IMR-90 (cell line): ENCODE results near the gene EHBP1. TPM values are rescaled to one million over a fixed set of nuclear protein-coding genes. Genes with fewer than 3 reads are reported as not detected.

Source experiments
- ATAC-seq: fragments of 200-7000 bp; cut with Tn5 transposase; 2 replicates; pipeline ENCODE4 v1.9.1; 2020; ENCODE audit warnings: low read depth, mild to moderate bottlenecking, moderate library complexity
- BruUV-seq: library from RNA; stranded (reverse); fragments of 400-500 nt; replicated peaks from 2 replicates; lab custom pipeline; 2021; lab: Mats Ljungman, UMichigan
- CTCF ChIA-PET: fragments of 300-600 bp; formaldehyde crosslinking; extraction: SDS; loops from one replicate; lab custom pipeline; 2021; ENCODE audit warnings: antibody characterized with exemption; lab: Yijun Ruan, JAX
- POLR2A ChIA-PET: fragments of 300-600 bp; sonication (Branson Sonifier 250); formaldehyde crosslinking; loops from one replicate; lab custom pipeline; 2022; ENCODE audit warnings: antibody characterized with exemption; ENCODE audit not compliant: unreplicated experiment; lab: Charles Lee
- DNase-seq: peaks from one replicate; pipeline ENCODE4 v3.0.0; 2013
- H2AFZ ChIP-seq: replicated peaks from 2 replicates; pipeline ENCODE3; 2013; ENCODE audit warnings: low read length, mild to moderate bottlenecking; ENCODE audit not compliant: poor library complexity
- H2AK5ac ChIP-seq: 2 replicates; pipeline ENCODE4 v1.6.1; 2013; ENCODE audit warnings: low read depth, low read length, inconsistent platforms
- H2AK9ac ChIP-seq: replicated peaks from 2 replicates; pipeline ENCODE3; 2013; ENCODE audit warnings: mild to moderate bottlenecking, low read depth, low read length, moderate library complexity; ENCODE audit not compliant: poor library complexity
- H2BK120ac ChIP-seq: 2 replicates; pipeline ENCODE4 v1.6.1; 2013; ENCODE audit warnings: low read depth, low read length, inconsistent platforms
- H2BK15ac ChIP-seq: 3 replicates; pipeline ENCODE4 v1.6.1; 2013; ENCODE audit warnings: low read depth, low read length, inconsistent platforms
- H2BK20ac ChIP-seq: 2 replicates; pipeline ENCODE4 v1.6.1; 2013; ENCODE audit warnings: low read depth, mild to moderate bottlenecking, inconsistent platforms, low read length, moderate library complexity
- H2BK5ac ChIP-seq: 2 replicates; pipeline ENCODE4 v1.6.1; 2013; ENCODE audit warnings: mild to moderate bottlenecking, low read depth, low read length, inconsistent platforms; ENCODE audit not compliant: poor library complexity, severe bottlenecking
- H3K14ac ChIP-seq: replicated peaks from 2 replicates; pipeline ENCODE4 v1.6.1; 2013; ENCODE audit warnings: low read depth, low read length, inconsistent platforms
- H3K18ac ChIP-seq: 2 replicates; pipeline ENCODE4 v1.6.1; 2013; ENCODE audit warnings: low read depth, low read length, control low read depth
- H3K23ac ChIP-seq: 2 replicates; pipeline ENCODE4 v1.6.1; 2013; ENCODE audit warnings: low read depth, low read length, inconsistent platforms
- H3K27ac ChIP-seq: 2 replicates; pipeline ENCODE4 v1.5.1; 2013; ENCODE audit warnings: mild to moderate bottlenecking, control low read depth, low read length; ENCODE audit not compliant: insufficient read depth
- H3K27me3 ChIP-seq: 2 replicates; pipeline ENCODE4 v1.6.1; 2013; ENCODE audit warnings: low read length; ENCODE audit not compliant: control insufficient read depth, insufficient read depth
- H3K36me3 ChIP-seq: 2 replicates; pipeline ENCODE4 v1.6.1; 2013; ENCODE audit warnings: low read length, mixed read lengths; ENCODE audit not compliant: control insufficient read depth, insufficient read depth
- H3K4ac ChIP-seq: 2 replicates; pipeline ENCODE4 v1.6.1; 2013; ENCODE audit warnings: low read depth, low read length, inconsistent platforms
- H3K4me1 ChIP-seq: 2 replicates; pipeline ENCODE4 v1.6.1; 2013; ENCODE audit warnings: low read length, mixed read lengths; ENCODE audit not compliant: control insufficient read depth, insufficient read depth
- H3K4me2 ChIP-seq: 2 replicates; pipeline ENCODE4 v1.6.1; 2013; ENCODE audit warnings: low read depth, mild to moderate bottlenecking, control low read depth, low read length, moderate library complexity
- H3K4me3 ChIP-seq: 2 replicates; pipeline ENCODE4 v1.5.1; 2013; ENCODE audit warnings: low read depth, mild to moderate bottlenecking, control low read depth, low read length, moderate library complexity; ENCODE audit not compliant: insufficient read depth
- H3K56ac ChIP-seq: 2 replicates; pipeline ENCODE4 v1.6.1; 2013; ENCODE audit warnings: low read length, inconsistent platforms; ENCODE audit not compliant: insufficient read depth; ENCODE audit errors: extremely low read depth
- H3K79me1 ChIP-seq, 2 experiments: 2 replicates each; pipeline ENCODE4 v1.6.1; 2013; ENCODE audit warnings: low read length in 2 of 2, inconsistent platforms in 1 of 2, low read depth in 1 of 2
- H3K9ac ChIP-seq: 2 replicates; pipeline ENCODE4 v1.6.1; 2013; ENCODE audit warnings: low read depth, low read length, control low read depth
- H3K9me1 ChIP-seq: 2 replicates; pipeline ENCODE4 v1.6.1; 2013; ENCODE audit warnings: low read length, inconsistent platforms; ENCODE audit not compliant: insufficient read depth
- H3K9me3 ChIP-seq: 2 replicates; pipeline ENCODE4 v1.6.1; 2013; ENCODE audit warnings: low read length; ENCODE audit not compliant: control insufficient read depth, insufficient read depth
- H4K20me1 ChIP-seq: 2 replicates; pipeline ENCODE4 v1.6.1; 2013; ENCODE audit warnings: low read length, inconsistent platforms; ENCODE audit not compliant: insufficient read depth
- H4K5ac ChIP-seq: 2 replicates; pipeline ENCODE4 v1.6.1; 2013; ENCODE audit warnings: mild to moderate bottlenecking, low read depth, low read length, control low read depth
- H4K8ac ChIP-seq, 2 experiments: 2 replicates each; pipeline ENCODE4 v1.6.1; 2013; ENCODE audit warnings: low read depth in 2 of 2, low read length in 2 of 2, control low read depth in 1 of 2, inconsistent platforms in 1 of 2
- H4K91ac ChIP-seq: 2 replicates; pipeline ENCODE4 v1.6.1; 2013; ENCODE audit warnings: low read depth, low read length, inconsistent platforms; ENCODE audit not compliant: insufficient read depth
- BHLHE40 ChIP-seq: fragments of 150-350 bp; IDR thresholded peaks from 2 replicates; pipeline ENCODE4 v1.6.1; 2016; ENCODE audit warnings: mild to moderate bottlenecking, low read depth, low read length
- CEBPB ChIP-seq: IDR thresholded peaks from 2 replicates; pipeline ENCODE4 v1.6.1; 2012; ENCODE audit warnings: low read depth, low read length, improper control_type of control experiment
- CHD1 ChIP-seq: IDR thresholded peaks from 2 replicates; pipeline ENCODE4 v1.6.1; 2012; ENCODE audit warnings: low read depth, low read length, improper control_type of control experiment
- CTCF ChIP-seq: conservative IDR thresholded peaks from 2 replicates; pipeline ENCODE4 v1.5.1; 2012; ENCODE audit warnings: mild to moderate bottlenecking, low read depth, low read length, improper control_type of control experiment
- FOS ChIP-seq: fragments of 150-350 bp; IDR thresholded peaks from 2 replicates; pipeline ENCODE4 v1.6.1; 2016; ENCODE audit warnings: low read depth, low read length
- MAFK ChIP-seq: IDR thresholded peaks from 2 replicates; pipeline ENCODE4 v1.6.1; 2012; ENCODE audit warnings: low read depth, low read length, improper control_type of control experiment
- MAZ ChIP-seq: IDR thresholded peaks from 2 replicates; pipeline ENCODE4 v1.6.1; 2012; ENCODE audit warnings: low read depth, mild to moderate bottlenecking, low read length, improper control_type of control experiment, moderate library complexity, borderline replicate concordance
- MXI1 ChIP-seq: IDR thresholded peaks from 2 replicates; pipeline ENCODE4 v1.6.1; 2012; ENCODE audit warnings: low read depth, mild to moderate bottlenecking, low read length, moderate library complexity, borderline replicate concordance
- NFE2L2 ChIP-seq: fragments of 150-350 bp; IDR thresholded peaks from 2 replicates; pipeline ENCODE4 v1.6.1; 2016; ENCODE audit warnings: low read depth, mild to moderate bottlenecking, low read length
- POLR2A ChIP-seq: IDR thresholded peaks from 2 replicates; pipeline ENCODE4 v1.6.1; 2012; ENCODE audit warnings: mild to moderate bottlenecking, low read depth, low read length
- RAD21 ChIP-seq: IDR thresholded peaks from 2 replicates; pipeline ENCODE4 v1.6.1; 2012; ENCODE audit warnings: low read length, improper control_type of control experiment
- RCOR1 ChIP-seq: IDR thresholded peaks from 2 replicates; pipeline ENCODE4 v1.6.1; 2012; ENCODE audit warnings: mild to moderate bottlenecking, low read length, improper control_type of control experiment; ENCODE audit not compliant: insufficient replicate concordance
- RFX5 ChIP-seq: IDR thresholded peaks from 2 replicates; pipeline ENCODE4 v1.8.0; 2012; ENCODE audit warnings: low read depth, mild to moderate bottlenecking, low read length, moderate library complexity
- SMC3 ChIP-seq: fragments of 150-350 bp; IDR thresholded peaks from 2 replicates; pipeline ENCODE4 v1.6.1; 2016; ENCODE audit warnings: low read depth, mild to moderate bottlenecking, antibody characterized with exemption, low read length, moderate library complexity
- USF2 ChIP-seq: fragments of 150-350 bp; IDR thresholded peaks from 2 replicates; pipeline ENCODE4 v1.6.1; 2017; ENCODE audit warnings: mild to moderate bottlenecking, antibody characterized with exemption, low read length, low read depth
- WGBS, 2 experiments: methylation state at CpG; one replicate each; pipeline versions ENCODE4 v1.1.5 to v1.1.7; 2013; ENCODE audit warnings: missing lambda C conversion rate in 2 of 2; ENCODE audit not compliant: insufficient read length in 1 of 2; ENCODE audit errors: extremely low coverage in 2 of 2; 5-methylcytosine and 5-hydroxymethylcytosine counted together
- dilution Hi-C: fragments of 300-500 bp; cut with HindIII; formaldehyde crosslinking; loops from one replicate; pipeline ENCODE4 v1.14.3; 2018; ENCODE audit warnings: low sequenced_read_pairs; ENCODE audit not compliant: unreplicated experiment
- in situ Hi-C: fragments of 300-500 bp; cut with MboI; formaldehyde crosslinking; loops from 3 replicates; pipeline ENCODE4 v1.14.3; 2019; ENCODE audit warnings: low sequenced_read_pairs, inconsistent platforms, mixed read lengths
- intact Hi-C: fragments of 100-400 bp; cut with micrococcal nuclease; formaldehyde crosslinking; loops from 2 replicates; pipeline ENCODE4 v1.10.0; 2022
- polyA plus RNA-seq, 3 experiments: library from polyadenylated mRNA; depleted of rRNA; stranded (reverse); fragments of >200 nt; gene quantifications; 2 replicates each; pipeline ENCODE4 v1.2.3, GENCODE V29; 2012; ENCODE audit warnings: low replicate concordance in 1 of 3
- total RNA-seq: library from RNA; depleted of rRNA; stranded (reverse); fragments of >200 nt; gene quantifications from 2 replicates; pipeline ENCODE4 v1.2.3, GENCODE V29; 2012
- TF ChIP-seq, protein P1 (sequence below): fragments of 150-350 bp; IDR thresholded peaks from 2 replicates; pipeline ENCODE4 v1.6.1; 2016; ENCODE audit warnings: low read depth, mild to moderate bottlenecking, low read length, moderate library complexity, borderline replicate concordance

Gene EHBP1
- total and polyA plus RNA-seq, 2 of the 4 experiments (the other 2 are of a cell fraction): 28.3 to 44.4 TPM

DNA sequence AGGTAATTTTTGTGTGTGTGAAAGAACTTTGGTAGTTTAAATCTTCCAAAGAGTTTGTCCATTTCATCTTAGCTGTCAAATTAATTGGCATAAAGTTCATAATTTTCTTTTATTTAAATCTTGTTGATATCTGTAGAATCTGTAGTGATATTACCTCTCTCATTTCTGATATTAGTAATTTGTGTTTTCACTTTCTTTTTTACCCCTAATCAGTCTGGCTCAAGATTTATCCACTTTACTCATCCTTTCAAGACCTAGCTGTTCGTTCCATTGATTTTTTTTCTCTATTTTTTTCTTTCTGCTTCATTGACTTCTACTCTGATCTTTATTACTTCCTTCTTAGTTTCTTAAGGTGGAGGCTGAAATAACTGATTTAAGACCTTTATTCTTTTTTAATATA, 202.6 kb downstream of the EHBP1 start:
- CTCF ChIA-PET: no interaction called here
- no peak overlapping the region for H2AK9ac ChIP-seq
- no peaks in the 10 kb centered on the region for H3K27me3 ChIP-seq
- no peak overlapping the region for H2AK5ac ChIP-seq
- no peak for DNase-seq
- BruUV-seq: no TSS peak
- H3K9me1 ChIP-seq: no peaks in the 10 kb centered on the region
- H3K14ac ChIP-seq: no peak overlapping the region
- no peaks in the 10 kb centered on the region for H3K4me1 ChIP-seq
- no peak overlapping the region for H2BK15ac ChIP-seq
- no peaks in the 10 kb centered on the region for H4K20me1 ChIP-seq
- POLR2A ChIA-PET: no interaction called here
- no CpG with 5 or more reads among the region's 1 CpG for WGBS, 2 experiments
- H3K4me2 ChIP-seq: no peak overlapping the region
- no peak for ATAC-seq
- H4K5ac ChIP-seq: no peak overlapping the region
- intact Hi-C loops (no loop called here), dilution Hi-C loops (no loop called here), in situ Hi-C loops (no loop called here)
- H3K9me3 ChIP-seq: no peaks in the 10 kb centered on the region
- H4K8ac ChIP-seq: no peak overlapping the region
- no peak overlapping the region for H3K23ac ChIP-seq
- H3K4me3 ChIP-seq: no peak overlapping the region
- H2AFZ ChIP-seq: no peak overlapping the region
- no peak for TF ChIP-seq FOS
- TF ChIP-seq NFE2L2: no peak
- TF ChIP-seq RAD21: no peak
- no peak for TF ChIP-seq RCOR1
- no peak for TF ChIP-seq BHLHE40
- no peak for TF ChIP-seq POLR2A
- no peak for TF ChIP-seq CHD1
- TF ChIP-seq MAZ: no peak
- no peak for TF ChIP-seq MXI1
- TF ChIP-seq, protein P1, sequence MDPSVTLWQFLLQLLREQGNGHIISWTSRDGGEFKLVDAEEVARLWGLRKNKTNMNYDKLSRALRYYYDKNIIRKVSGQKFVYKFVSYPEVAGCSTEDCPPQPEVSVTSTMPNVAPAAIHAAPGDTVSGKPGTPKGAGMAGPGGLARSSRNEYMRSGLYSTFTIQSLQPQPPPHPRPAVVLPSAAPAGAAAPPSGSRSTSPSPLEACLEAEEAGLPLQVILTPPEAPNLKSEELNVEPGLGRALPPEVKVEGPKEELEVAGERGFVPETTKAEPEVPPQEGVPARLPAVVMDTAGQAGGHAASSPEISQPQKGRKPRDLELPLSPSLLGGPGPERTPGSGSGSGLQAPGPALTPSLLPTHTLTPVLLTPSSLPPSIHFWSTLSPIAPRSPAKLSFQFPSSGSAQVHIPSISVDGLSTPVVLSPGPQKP: no peak
- TF ChIP-seq SMC3: no peak
- TF ChIP-seq USF2: no peak
- no peak for TF ChIP-seq RFX5
- no peak for TF ChIP-seq CTCF
- TF ChIP-seq CEBPB: no peak
- no peak for TF ChIP-seq MAFK
- no peak overlapping the region for H2BK5ac ChIP-seq
- no peaks in the 10 kb centered on the region for H3K36me3 ChIP-seq
- H3K56ac ChIP-seq: no peak overlapping the region
- H3K4ac ChIP-seq: no peak overlapping the region
- no peak overlapping the region for H2BK120ac ChIP-seq
- H3K27ac ChIP-seq: no peak overlapping the region
- no peak overlapping the region for H2BK20ac ChIP-seq
- no peak overlapping the region for H4K91ac ChIP-seq
- H3K9ac ChIP-seq: no peak overlapping the region
- peaks cover 2 to 7% of the 10 kb centered on the region in 2 experiments; a peak in 3 of 4 replicates for H3K79me1 ChIP-seq
- H3K18ac ChIP-seq: no peak overlapping the region
